Measurements from ENCODE around the gene ALG12. TPM values are rescaled to one million over a fixed set of nuclear protein-coding genes. Genes with fewer than 3 reads are reported as not detected.

Gene ALG12
- total and polyA plus RNA-seq, 2 of the 13 experiments (the other 11 are each of a cell fraction or from before 2014, with no cell fraction given), result 7.8 to 15.8 TPM

DNA sequence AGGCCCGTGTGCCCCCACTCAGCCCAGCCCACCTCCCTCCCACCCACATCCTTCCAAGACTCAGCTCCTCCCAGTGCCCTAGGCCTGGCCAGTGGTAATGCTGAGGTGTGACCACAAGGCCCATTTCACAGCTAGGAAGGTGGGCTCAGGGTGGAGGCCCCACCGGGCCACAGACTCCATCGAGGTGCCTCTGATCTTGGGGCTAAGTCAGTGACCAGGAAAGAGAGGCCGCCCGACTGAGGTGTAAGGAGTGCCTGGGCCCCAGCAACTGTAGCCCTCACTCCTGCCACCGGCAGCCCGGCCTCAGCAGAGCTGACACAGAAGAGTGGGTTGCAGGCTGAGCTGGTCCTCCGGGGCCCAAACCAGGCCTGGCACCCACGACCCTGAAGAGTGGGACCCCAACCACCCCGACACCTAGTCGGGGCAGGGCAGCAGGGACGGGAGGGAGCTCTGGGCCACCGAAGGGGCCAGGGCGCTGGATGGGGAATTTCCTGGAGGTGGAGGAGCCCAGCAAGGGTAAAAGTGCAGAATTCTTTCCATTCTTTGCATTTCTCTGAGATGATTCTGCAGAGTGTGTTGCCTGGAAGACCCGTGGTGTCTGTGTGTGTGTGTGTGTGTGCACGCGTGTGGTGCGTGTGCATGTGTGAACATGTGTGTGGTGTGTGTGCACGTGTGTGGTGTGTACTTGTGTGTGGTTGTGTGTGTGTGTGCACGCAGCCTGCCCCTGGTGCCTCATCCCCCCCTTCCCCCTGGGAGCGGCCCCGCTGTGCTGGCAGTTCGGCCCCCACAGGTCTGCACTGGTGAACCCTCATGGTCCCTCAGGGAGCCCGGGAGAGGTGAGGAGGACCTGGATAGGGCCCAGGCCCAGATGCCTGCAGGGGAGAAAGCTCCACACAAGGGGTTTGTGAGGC, 34.0 kb upstream of the ALG12 start (continued):
- no peak for TF ChIP-seq ZNF644 (CRISPR knock-in tag; IDR thresholded peaks at IDR 0.05; ENCODE audit: low read depth)
- TF ChIP-seq, protein P1, sequence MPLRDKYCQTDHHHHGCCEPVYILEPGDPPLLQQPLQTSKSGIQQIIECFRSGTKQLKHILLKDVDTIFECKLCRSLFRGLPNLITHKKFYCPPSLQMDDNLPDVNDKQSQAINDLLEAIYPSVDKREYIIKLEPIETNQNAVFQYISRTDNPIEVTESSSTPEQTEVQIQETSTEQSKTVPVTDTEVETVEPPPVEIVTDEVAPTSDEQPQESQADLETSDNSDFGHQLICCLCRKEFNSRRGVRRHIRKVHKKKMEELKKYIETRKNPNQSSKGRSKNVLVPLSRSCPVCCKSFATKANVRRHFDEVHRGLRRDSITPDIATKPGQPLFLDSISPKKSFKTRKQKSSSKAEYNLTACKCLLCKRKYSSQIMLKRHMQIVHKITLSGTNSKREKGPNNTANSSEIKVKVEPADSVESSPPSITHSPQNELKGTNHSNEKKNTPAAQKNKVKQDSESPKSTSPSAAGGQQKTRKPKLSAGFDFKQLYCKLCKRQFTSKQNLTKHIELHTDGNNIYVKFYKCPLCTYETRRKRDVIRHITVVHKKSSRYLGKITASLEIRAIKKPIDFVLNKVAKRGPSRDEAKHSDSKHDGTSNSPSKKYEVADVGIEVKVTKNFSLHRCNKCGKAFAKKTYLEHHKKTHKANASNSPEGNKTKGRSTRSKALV (CRISPR knock-in tag; IDR thresholded peaks at IDR 0.05), result no peak
- no peak for TF ChIP-seq ZSCAN9 (CRISPR knock-in tag; IDR thresholded peaks at IDR 0.05; ENCODE audit: borderline replicate concordance)
- TF ChIP-seq SKI (IDR thresholded peaks at IDR 0.05; ENCODE audit: partially characterized antibody), result peak; percentile 60
- no peak for TF ChIP-seq NCOA5 (CRISPR knock-in tag; IDR thresholded peaks at IDR 0.05)
- 0 out of 2 replicates have a peak, but pooled peaks have one; percentile 17 for TF ChIP-seq POGZ (CRISPR knock-in tag; IDR thresholded peaks at IDR 0.05)
- TF ChIP-seq MAF1 (CRISPR knock-in tag; IDR thresholded peaks at IDR 0.05; ENCODE audit: borderline replicate concordance), result no peak
- peak; percentile 82; the same call in 1 of the 2 replicates for TF ChIP-seq HIVEP1 (CRISPR knock-in tag; IDR thresholded peaks at IDR 0.05)
- TF ChIP-seq, protein P2, sequence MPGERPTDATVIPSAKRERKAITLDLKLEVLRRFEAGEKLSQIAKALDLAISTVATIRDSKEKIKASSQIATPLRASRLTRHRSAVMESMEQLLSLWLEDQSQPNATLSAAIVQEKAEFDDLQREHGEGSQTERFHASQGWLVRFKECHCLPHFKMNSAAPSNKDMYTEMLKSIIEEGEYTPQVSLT (CRISPR knock-in tag; IDR thresholded peaks at IDR 0.05; ENCODE audit: borderline replicate concordance, low read depth), result no peak
- TF ChIP-seq, protein P3, sequence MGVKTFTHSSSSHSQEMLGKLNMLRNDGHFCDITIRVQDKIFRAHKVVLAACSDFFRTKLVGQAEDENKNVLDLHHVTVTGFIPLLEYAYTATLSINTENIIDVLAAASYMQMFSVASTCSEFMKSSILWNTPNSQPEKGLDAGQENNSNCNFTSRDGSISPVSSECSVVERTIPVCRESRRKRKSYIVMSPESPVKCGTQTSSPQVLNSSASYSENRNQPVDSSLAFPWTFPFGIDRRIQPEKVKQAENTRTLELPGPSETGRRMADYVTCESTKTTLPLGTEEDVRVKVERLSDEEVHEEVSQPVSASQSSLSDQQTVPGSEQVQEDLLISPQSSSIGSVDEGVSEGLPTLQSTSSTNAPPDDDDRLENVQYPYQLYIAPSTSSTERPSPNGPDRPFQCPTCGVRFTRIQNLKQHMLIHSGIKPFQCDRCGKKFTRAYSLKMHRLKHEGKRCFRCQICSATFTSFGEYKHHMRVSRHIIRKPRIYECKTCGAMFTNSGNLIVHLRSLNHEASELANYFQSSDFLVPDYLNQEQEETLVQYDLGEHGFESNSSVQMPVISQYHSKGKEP (CRISPR knock-in tag; IDR thresholded peaks at IDR 0.05), result no peak
- peak; percentile 31; the same call in 1 of the 2 replicates for TF ChIP-seq ZNF619 (CRISPR knock-in tag; IDR thresholded peaks at IDR 0.05)
- TF ChIP-seq CHCHD3 (CRISPR knock-in tag; IDR thresholded peaks at IDR 0.05), result no peak
- TF ChIP-seq PRPF4 (IDR thresholded peaks at IDR 0.05; ENCODE audit: low read depth, low read length, poor library complexity, severe bottlenecking), result no peak
- TF ChIP-seq, protein P4, sequence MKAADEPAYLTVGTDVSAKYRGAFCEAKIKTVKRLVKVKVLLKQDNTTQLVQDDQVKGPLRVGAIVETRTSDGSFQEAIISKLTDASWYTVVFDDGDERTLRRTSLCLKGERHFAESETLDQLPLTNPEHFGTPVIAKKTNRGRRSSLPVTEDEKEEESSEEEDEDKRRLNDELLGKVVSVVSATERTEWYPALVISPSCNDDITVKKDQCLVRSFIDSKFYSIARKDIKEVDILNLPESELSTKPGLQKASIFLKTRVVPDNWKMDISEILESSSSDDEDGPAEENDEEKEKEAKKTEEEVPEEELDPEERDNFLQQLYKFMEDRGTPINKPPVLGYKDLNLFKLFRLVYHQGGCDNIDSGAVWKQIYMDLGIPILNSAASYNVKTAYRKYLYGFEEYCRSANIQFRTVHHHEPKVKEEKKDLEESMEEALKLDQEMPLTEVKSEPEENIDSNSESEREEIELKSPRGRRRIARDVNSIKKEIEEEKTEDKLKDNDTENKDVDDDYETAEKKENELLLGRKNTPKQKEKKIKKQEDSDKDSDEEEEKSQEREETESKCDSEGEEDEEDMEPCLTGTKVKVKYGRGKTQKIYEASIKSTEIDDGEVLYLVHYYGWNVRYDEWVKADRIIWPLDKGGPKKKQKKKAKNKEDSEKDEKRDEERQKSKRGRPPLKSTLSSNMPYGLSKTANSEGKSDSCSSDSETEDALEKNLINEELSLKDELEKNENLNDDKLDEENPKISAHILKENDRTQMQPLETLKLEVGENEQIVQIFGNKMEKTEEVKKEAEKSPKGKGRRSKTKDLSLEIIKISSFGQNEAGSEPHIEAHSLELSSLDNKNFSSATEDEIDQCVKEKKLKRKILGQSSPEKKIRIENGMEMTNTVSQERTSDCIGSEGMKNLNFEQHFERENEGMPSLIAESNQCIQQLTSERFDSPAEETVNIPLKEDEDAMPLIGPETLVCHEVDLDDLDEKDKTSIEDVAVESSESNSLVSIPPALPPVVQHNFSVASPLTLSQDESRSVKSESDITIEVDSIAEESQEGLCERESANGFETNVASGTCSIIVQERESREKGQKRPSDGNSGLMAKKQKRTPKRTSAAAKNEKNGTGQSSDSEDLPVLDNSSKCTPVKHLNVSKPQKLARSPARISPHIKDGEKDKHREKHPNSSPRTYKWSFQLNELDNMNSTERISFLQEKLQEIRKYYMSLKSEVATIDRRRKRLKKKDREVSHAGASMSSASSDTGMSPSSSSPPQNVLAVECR (CRISPR knock-in tag; IDR thresholded peaks at IDR 0.05; ENCODE audit: borderline replicate concordance), result peak; percentile 56; the same call in 1 of the 2 replicates
- TF ChIP-seq, protein P5, sequence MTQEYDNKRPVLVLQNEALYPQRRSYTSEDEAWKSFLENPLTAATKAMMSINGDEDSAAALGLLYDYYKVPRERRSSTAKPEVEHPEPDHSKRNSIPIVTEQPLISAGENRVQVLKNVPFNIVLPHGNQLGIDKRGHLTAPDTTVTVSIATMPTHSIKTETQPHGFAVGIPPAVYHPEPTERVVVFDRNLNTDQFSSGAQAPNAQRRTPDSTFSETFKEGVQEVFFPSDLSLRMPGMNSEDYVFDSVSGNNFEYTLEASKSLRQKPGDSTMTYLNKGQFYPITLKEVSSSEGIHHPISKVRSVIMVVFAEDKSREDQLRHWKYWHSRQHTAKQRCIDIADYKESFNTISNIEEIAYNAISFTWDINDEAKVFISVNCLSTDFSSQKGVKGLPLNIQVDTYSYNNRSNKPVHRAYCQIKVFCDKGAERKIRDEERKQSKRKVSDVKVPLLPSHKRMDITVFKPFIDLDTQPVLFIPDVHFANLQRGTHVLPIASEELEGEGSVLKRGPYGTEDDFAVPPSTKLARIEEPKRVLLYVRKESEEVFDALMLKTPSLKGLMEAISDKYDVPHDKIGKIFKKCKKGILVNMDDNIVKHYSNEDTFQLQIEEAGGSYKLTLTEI (CRISPR knock-in tag; conservative IDR thresholded peaks at IDR 0.05), result no peak
- TF ChIP-seq HOXD1 (CRISPR knock-in tag; IDR thresholded peaks at IDR 0.05), result no peak
- TF ChIP-seq MLLT10 (CRISPR knock-in tag; IDR thresholded peaks at IDR 0.05), result no peak
- no peak for TF ChIP-seq ZBTB38 (CRISPR knock-in tag; IDR thresholded peaks at IDR 0.05)
- no peak for TF ChIP-seq BORCS8-MEF2B (CRISPR knock-in tag; IDR thresholded peaks at IDR 0.05)
